A549 (cell line): ENCODE data around the gene ZBTB16. TPM values are rescaled to one million over a fixed set of nuclear protein-coding genes. Genes with fewer than 3 reads are reported as not detected.

Experiments
- ATAC-seq, 2 experiments: fragments of 200-7000 bp in 1 of 2; fragments of >200 bp in 1 of 2; cut with Nextera tagmentation in 1 of 2; cut with Tn5 transposase in 1 of 2; 3 replicates each; pipeline versions ENCODE4 v1.8.0 to v1.9.1; 2018 to 2020; ENCODE audit warnings: mild to moderate bottlenecking in 1 of 2, moderate library complexity in 1 of 2
- CTCF ChIA-PET: fragments of 300-600 bp; sonication (Branson Sonifier 250); formaldehyde crosslinking; extraction: SDS; loops from one replicate; lab custom pipeline; 2021; ENCODE audit warnings: antibody characterized with exemption, inconsistent platforms; lab: Yijun Ruan, JAX
- POLR2A ChIA-PET: fragments of 350-600 bp; formaldehyde crosslinking; extraction: SDS; loops from one replicate; lab custom pipeline; 2021; ENCODE audit warnings: antibody characterized with exemption, inconsistent platforms; lab: Yijun Ruan, JAX
- DNase-seq, 2 experiments: peaks; one replicate each; pipeline versions ENCODE4 v3.0.0 to v3.0.0-alpha.2; 2011 to 2016; ENCODE audit warnings: low read depth in 1 of 2, low spot score in 1 of 2
- FAIRE-seq: peaks from 2 replicates; lab custom pipeline; 2011; peaks lifted over from hg19 to GRCh38; lab: Jason Lieb, UNC
- H3K27ac ChIP-seq, 2 experiments: fragments of >200 bp; sonication (Bioruptor Twin); formaldehyde crosslinking; 3 replicates each; pipeline ENCODE4 v1.5.1; 2016 to 2017
- H3K4me1 ChIP-seq: fragments of >200 bp; sonication (Bioruptor Twin); formaldehyde crosslinking; 3 replicates; pipeline ENCODE4 v1.6.1; 2016
- H3K4me2 ChIP-seq: fragments of >200 bp; sonication (Bioruptor Twin); formaldehyde crosslinking; 3 replicates; pipeline ENCODE4 v1.6.1; 2016
- H3K4me3 ChIP-seq: fragments of >200 bp; sonication (Bioruptor Twin); formaldehyde crosslinking; 3 replicates; pipeline ENCODE4 v1.5.1; 2016
- H3K9me3 ChIP-seq: fragments of >200 bp; sonication (Bioruptor Twin); formaldehyde crosslinking; 3 replicates; pipeline ENCODE4 v1.6.1; 2016
- ATOH8 ChIP-seq: fragments of 250-450 bp; sonication (Bioruptor Pico); IDR thresholded peaks from 2 replicates; pipeline ENCODE4 v1.5.0; 2020; ENCODE audit warnings: low read depth, mild to moderate bottlenecking, moderate library complexity
- CBX8 ChIP-seq: fragments of 200-600 bp; sonication (generic); IDR thresholded peaks from 2 replicates; pipeline ENCODE4 v1.6.1; 2016
- CEBPB ChIP-seq, 2 experiments: fragments of >200 bp in 1 of 2; sonication (Bioruptor Twin) in 1 of 2; formaldehyde crosslinking in 1 of 2; IDR thresholded peaks; 2 replicates each; pipeline ENCODE4 v1.6.1; 2012 to 2016
- CHD2 ChIP-seq: fragments of 150-350 bp; IDR thresholded peaks from 2 replicates; pipeline ENCODE4 v1.6.1; 2014; ENCODE audit warnings: low read length; ENCODE audit not compliant: partially characterized antibody
- CHD4 ChIP-seq: fragments of 200-600 bp; sonication (generic); IDR thresholded peaks from 2 replicates; pipeline ENCODE4 v1.6.1; 2016; ENCODE audit warnings: antibody characterized with exemption, mild to moderate bottlenecking, borderline replicate concordance
- EHF ChIP-seq: fragments of 250-450 bp; sonication (Bioruptor Pico); IDR thresholded peaks from 2 replicates; pipeline ENCODE4 v1.5.0; 2020; ENCODE audit warnings: mild to moderate bottlenecking
- ELK1 ChIP-seq: fragments of 150-350 bp; IDR thresholded peaks from 2 replicates; pipeline ENCODE4 v1.6.1; 2014; ENCODE audit warnings: low read depth, mild to moderate bottlenecking, low read length
- FOSB ChIP-seq: fragments of 250-450 bp; sonication (Bioruptor Pico); IDR thresholded peaks from 2 replicates; pipeline ENCODE4 v1.5.0; 2020; ENCODE audit warnings: mild to moderate bottlenecking, moderate library complexity
- FOXS1 ChIP-seq: fragments of 250-450 bp; sonication (Bioruptor Pico); IDR thresholded peaks from 2 replicates; pipeline ENCODE4 v1.5.0; 2020; ENCODE audit warnings: mild to moderate bottlenecking, moderate library complexity
- GATA3 ChIP-seq: IDR thresholded peaks from 2 replicates; pipeline ENCODE4 v1.6.1; 2012; ENCODE audit warnings: borderline replicate concordance
- HDAC2 ChIP-seq: fragments of 200-600 bp; sonication (generic); IDR thresholded peaks from 2 replicates; pipeline ENCODE4 v1.6.1; 2016
- HES2 ChIP-seq: fragments of >200 bp; sonication (Bioruptor Twin); formaldehyde crosslinking; IDR thresholded peaks from 2 replicates; pipeline ENCODE4 v1.6.1; 2016
- HEYL ChIP-seq: fragments of 250-450 bp; sonication (Bioruptor Pico); IDR thresholded peaks from 2 replicates; pipeline ENCODE4 v1.8.0; 2021; ENCODE audit warnings: mild to moderate bottlenecking, moderate library complexity
- HOXA7 ChIP-seq: fragments of 250-450 bp; sonication (Bioruptor Pico); IDR thresholded peaks from 2 replicates; pipeline ENCODE4 v1.5.0; 2020; ENCODE audit warnings: mild to moderate bottlenecking, moderate library complexity
- JUN ChIP-seq, 2 experiments: fragments of >200 bp; sonication (Bioruptor Twin); formaldehyde crosslinking; IDR thresholded peaks; 2 replicates in 1 of 2; 3 replicates in 1 of 2; pipeline ENCODE4 v1.6.1; 2016 to 2017
- KDM1A ChIP-seq: fragments of 200-600 bp; sonication (generic); IDR thresholded peaks from 2 replicates; pipeline ENCODE4 v1.6.1; 2016; ENCODE audit warnings: low read depth, mild to moderate bottlenecking
- KDM5A ChIP-seq: fragments of 200-600 bp; sonication (generic); IDR thresholded peaks from 2 replicates; pipeline ENCODE4 v1.6.1; 2016; ENCODE audit warnings: antibody characterized with exemption, mild to moderate bottlenecking
- MAX ChIP-seq: IDR thresholded peaks from 2 replicates; pipeline ENCODE4 v1.6.1; 2012
- MYC ChIP-seq: IDR thresholded peaks from 2 replicates; pipeline ENCODE4 v1.6.1; 2012; ENCODE audit warnings: mild to moderate bottlenecking, inconsistent platforms, low read length, improper control_type of control experiment, borderline replicate concordance
- NPAS2 ChIP-seq: fragments of 250-450 bp; sonication (Bioruptor Pico); IDR thresholded peaks from 2 replicates; pipeline ENCODE4 v1.8.0; 2022; ENCODE audit warnings: mild to moderate bottlenecking, moderate library complexity, borderline replicate concordance
- NR3C1 ChIP-seq: fragments of >200 bp; sonication (Bioruptor Twin); formaldehyde crosslinking; IDR thresholded peaks from 3 replicates; pipeline ENCODE4 v1.6.1; 2017
- PHF8 ChIP-seq: fragments of 200-600 bp; sonication (generic); IDR thresholded peaks from 2 replicates; pipeline ENCODE4 v1.6.1; 2016; ENCODE audit warnings: low read depth, mild to moderate bottlenecking, antibody characterized with exemption, moderate library complexity, borderline replicate concordance
- POLR2A ChIP-seq: IDR thresholded peaks from 2 replicates; pipeline ENCODE4 v1.6.1; 2012; ENCODE audit warnings: mild to moderate bottlenecking, low read length
- SMC3 ChIP-seq: fragments of >200 bp; sonication (Bioruptor Twin); formaldehyde crosslinking; IDR thresholded peaks from 3 replicates; pipeline ENCODE4 v1.6.1; 2018; ENCODE audit warnings: inconsistent platforms
- SREBF2 ChIP-seq: fragments of 450-650 bp; IDR thresholded peaks from 2 replicates; pipeline ENCODE4 v1.6.1; 2014; ENCODE audit warnings: mild to moderate bottlenecking, moderate library complexity
- ZC3H11A ChIP-seq: fragments of 450-650 bp; IDR thresholded peaks from 2 replicates; pipeline ENCODE4 v1.6.1; 2014; ENCODE audit warnings: antibody characterized with exemption, mild to moderate bottlenecking
- ZFP36 ChIP-seq: fragments of 450-650 bp; IDR thresholded peaks from 2 replicates; pipeline ENCODE4 v1.6.1; 2014; ENCODE audit warnings: borderline replicate concordance; ENCODE audit not compliant: partially characterized antibody
- ZNF302 ChIP-seq: fragments of 250-450 bp; sonication (Bioruptor Pico); IDR thresholded peaks from 2 replicates; pipeline ENCODE4 v1.9.0; 2021; ENCODE audit warnings: inconsistent platforms, mild to moderate bottlenecking, moderate library complexity
- ZSCAN20 ChIP-seq: fragments of 250-450 bp; sonication (Bioruptor Pico); IDR thresholded peaks from 2 replicates; pipeline ENCODE4 v1.8.0; 2022; ENCODE audit warnings: mild to moderate bottlenecking, moderate library complexity
- WGBS: methylation state at CpG from one replicate; pipeline ENCODE4 v1.1.6; 2017; ENCODE audit errors: missing lambda C conversion rate; 5-methylcytosine and 5-hydroxymethylcytosine counted together
- polyA plus RNA-seq, 4 experiments: library from polyadenylated mRNA; depleted of rRNA in 3 of 4; stranded (reverse); fragments of >200 nt; fragmentation: RNase III in 1 of 4; extraction: RNeasy Plus Mini Kit Qiagen cat#74134 plus additional on column Dnase treatment in 1 of 4; gene quantifications; 2 replicates in 3 of 4; 3 replicates in 1 of 4; pipeline ENCODE4 v1.2.3, GENCODE V29; 2011 to 2017
- TF ChIP-seq, protein P1 (sequence below): fragments of >200 bp; sonication (Bioruptor Twin); formaldehyde crosslinking; IDR thresholded peaks from 3 replicates; pipeline ENCODE4 v1.6.1; 2016
- TF ChIP-seq, protein P2 (sequence below): fragments of 200-600 bp; sonication (generic); IDR thresholded peaks from 2 replicates; pipeline ENCODE4 v1.6.1; 2016; ENCODE audit warnings: antibody characterized with exemption, mild to moderate bottlenecking, moderate library complexity

Gene ZBTB16
- polyA plus RNA-seq, 2 of the 4 experiments (the other 2 are of a cell fraction), result not detected

DNA sequence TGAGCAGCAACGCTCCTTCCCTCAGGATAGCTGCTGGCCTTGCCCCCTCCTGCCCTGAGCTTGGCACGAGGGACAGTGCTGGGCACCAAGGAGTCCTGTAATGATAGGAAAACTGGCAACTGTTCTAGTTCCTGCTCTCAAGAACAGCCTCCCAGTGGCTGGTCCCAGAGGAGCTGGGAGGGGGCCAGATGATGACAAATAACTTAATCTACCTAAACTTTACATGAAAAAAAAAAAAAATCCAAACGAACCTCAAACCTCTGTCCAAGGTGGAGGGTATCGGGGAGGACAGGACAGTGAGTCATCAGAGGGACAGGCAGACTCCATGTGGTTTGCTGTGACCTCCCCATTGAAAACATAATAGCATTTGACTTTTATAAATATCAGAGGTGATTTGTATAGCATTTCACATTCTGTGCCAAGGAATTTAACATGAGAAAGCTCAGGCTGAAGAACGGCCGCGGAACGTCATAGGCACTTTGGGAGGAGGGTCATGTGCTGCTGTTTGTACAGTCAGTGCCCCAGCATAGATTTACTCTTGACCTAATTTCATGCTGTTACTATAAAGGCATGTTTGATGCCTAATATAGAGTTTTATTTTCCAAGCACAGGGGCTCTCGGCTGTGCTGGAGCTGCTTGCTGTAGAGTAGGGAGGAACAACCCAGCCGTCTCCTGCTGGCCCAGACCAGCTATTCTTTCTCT is 138.4 kb downstream of the ZBTB16 start:
- Histone ChIP-seq H3K4me1 (no peaks in the 10 kb centered on the region), H3K4me2 (no peak overlapping the region), H3K4me3 (no peak overlapping the region), H3K27ac (no peak overlapping the region), H3K9me3 (no peaks in the 10 kb centered on the region)
- ChIA-PET POLR2A (no interaction called here), CTCF (interaction anchor here (1.6 kb wide), 1 partner anchor 63 kb away, joined by 4 read pairs; no protein-coding TSS in a partner anchor)
- DNase-seq (no peak), FAIRE-seq (no peak), ATAC-seq (no peak)
- TF ChIP-seq HDAC2, result no peak
- TF ChIP-seq CHD2, result no peak
- TF ChIP-seq PHF8, result no peak
- TF ChIP-seq CBX8, result no peak
- no peak for TF ChIP-seq CEBPB (IDR thresholded peaks at IDR 0.05)
- no peak for TF ChIP-seq ZNF302
- TF ChIP-seq, protein P1, sequence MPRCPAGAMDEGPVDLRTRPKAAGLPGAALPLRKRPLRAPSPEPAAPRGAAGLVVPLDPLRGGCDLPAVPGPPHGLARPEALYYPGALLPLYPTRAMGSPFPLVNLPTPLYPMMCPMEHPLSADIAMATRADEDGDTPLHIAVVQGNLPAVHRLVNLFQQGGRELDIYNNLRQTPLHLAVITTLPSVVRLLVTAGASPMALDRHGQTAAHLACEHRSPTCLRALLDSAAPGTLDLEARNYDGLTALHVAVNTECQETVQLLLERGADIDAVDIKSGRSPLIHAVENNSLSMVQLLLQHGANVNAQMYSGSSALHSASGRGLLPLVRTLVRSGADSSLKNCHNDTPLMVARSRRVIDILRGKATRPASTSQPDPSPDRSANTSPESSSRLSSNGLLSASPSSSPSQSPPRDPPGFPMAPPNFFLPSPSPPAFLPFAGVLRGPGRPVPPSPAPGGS, result no peak
- TF ChIP-seq ZFP36, result no peak
- no peak for TF ChIP-seq CHD4
- no peak for TF ChIP-seq ATOH8
- no peak for TF ChIP-seq HES2
- TF ChIP-seq, protein P2, sequence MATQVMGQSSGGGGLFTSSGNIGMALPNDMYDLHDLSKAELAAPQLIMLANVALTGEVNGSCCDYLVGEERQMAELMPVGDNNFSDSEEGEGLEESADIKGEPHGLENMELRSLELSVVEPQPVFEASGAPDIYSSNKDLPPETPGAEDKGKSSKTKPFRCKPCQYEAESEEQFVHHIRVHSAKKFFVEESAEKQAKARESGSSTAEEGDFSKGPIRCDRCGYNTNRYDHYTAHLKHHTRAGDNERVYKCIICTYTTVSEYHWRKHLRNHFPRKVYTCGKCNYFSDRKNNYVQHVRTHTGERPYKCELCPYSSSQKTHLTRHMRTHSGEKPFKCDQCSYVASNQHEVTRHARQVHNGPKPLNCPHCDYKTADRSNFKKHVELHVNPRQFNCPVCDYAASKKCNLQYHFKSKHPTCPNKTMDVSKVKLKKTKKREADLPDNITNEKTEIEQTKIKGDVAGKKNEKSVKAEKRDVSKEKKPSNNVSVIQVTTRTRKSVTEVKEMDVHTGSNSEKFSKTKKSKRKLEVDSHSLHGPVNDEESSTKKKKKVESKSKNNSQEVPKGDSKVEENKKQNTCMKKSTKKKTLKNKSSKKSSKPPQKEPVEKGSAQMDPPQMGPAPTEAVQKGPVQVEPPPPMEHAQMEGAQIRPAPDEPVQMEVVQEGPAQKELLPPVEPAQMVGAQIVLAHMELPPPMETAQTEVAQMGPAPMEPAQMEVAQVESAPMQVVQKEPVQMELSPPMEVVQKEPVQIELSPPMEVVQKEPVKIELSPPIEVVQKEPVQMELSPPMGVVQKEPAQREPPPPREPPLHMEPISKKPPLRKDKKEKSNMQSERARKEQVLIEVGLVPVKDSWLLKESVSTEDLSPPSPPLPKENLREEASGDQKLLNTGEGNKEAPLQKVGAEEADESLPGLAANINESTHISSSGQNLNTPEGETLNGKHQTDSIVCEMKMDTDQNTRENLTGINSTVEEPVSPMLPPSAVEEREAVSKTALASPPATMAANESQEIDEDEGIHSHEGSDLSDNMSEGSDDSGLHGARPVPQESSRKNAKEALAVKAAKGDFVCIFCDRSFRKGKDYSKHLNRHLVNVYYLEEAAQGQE, result no peak
- TF ChIP-seq ELK1, result no peak
- TF ChIP-seq MAX, result no peak
- no peak for TF ChIP-seq NPAS2
- TF ChIP-seq KDM5A, result no peak
- no peak for TF ChIP-seq EHF
- TF ChIP-seq ZC3H11A, result no peak
- no peak for TF ChIP-seq FOSB
- 57% methylated on average over 10 of the region's 10 CpGs for WGBS

- WGBS, result 94% methylated on average over 3 of the region's 26 CpGs
- Histone ChIP-seq H3K27ac (no peak overlapping the region), H3K9me3 (no peaks in the 10 kb centered on the region), H3K4me1 (no peaks in the 10 kb centered on the region), H3K4me3 (no peak overlapping the region), H3K4me2 (no peak overlapping the region)
- FAIRE-seq (no peak), DNase-seq (no peak), ATAC-seq (no peak)
- ChIA-PET CTCF (no interaction called here), POLR2A (no interaction called here)
- TF ChIP-seq ATOH8, result no peak
- TF ChIP-seq SMC3, result no peak
- no peak for TF ChIP-seq SREBF2
- no peak for TF ChIP-seq NPAS2
- no peak for TF ChIP-seq HES2
- TF ChIP-seq HEYL, result no peak
- TF ChIP-seq NR3C1, result no peak
- no peak for TF ChIP-seq GATA3
- TF ChIP-seq EHF, result no peak
- TF ChIP-seq CHD2, result no peak
- no peak for TF ChIP-seq POLR2A
- no peak for TF ChIP-seq PHF8
- no peak for TF ChIP-seq FOXS1 (CRISPR knock-in tag)
- TF ChIP-seq ZSCAN20 (CRISPR knock-in tag), result no peak
- TF ChIP-seq JUN (IDR thresholded peaks at IDR 0.05), result no peak
- TF ChIP-seq CEBPB (IDR thresholded peaks at IDR 0.05), result no peak
- no peak for TF ChIP-seq MYC
- no peak for TF ChIP-seq KDM1A
- TF ChIP-seq HOXA7 (CRISPR knock-in tag), result no peak
Measured at GRCh38 chr11:114199051-114199450, 139.5 kb downstream of the ZBTB16 start.
